ENCODE data around the gene THAP10. TPM values are rescaled to one million over a fixed set of nuclear protein-coding genes. Genes with fewer than 3 reads are reported as not detected.

THAP10 gene
- total and polyA plus RNA-seq, 2 experiments from 2014 or later: 5.7 to 8.2 TPM

DNA sequence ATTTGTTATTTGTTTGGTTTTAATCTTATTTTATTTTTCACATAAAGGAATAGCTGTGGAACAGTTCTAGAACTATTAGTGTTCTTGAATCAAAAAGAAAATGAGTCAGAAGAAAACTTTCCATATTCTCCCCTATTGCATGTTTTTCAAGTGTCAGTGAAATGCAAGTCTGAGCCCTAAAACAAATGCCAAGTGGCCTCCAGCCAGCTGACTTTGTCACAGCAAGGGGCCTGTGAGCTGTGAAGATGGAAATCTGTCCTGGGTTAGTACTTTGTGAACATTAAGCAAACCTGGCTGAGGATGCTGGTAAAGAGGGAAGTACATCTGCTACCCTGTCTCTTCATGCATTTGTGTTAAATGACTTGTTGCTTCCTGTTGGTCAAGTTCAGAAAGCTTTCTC lies 14.6 kb upstream of the THAP10 start (continued):
- TF ChIP-seq POLR2AphosphoS5 (IDR thresholded peaks at IDR 0.05; ENCODE audit: low read depth) (no peak), EZH2 (IDR thresholded peaks at IDR 0.05; ENCODE audit: low read depth, unreplicated experiment) (no peak), STAT1 (IDR thresholded peaks at IDR 0.05; ENCODE audit: unreplicated experiment) (no peak), NANOG (IDR thresholded peaks at IDR 0.05; ENCODE audit: borderline replicate concordance) (no peak), EZH2phosphoT487 (IDR thresholded peaks at IDR 0.05; ENCODE audit: unreplicated experiment) (no peak)
- TF ChIP-seq, protein P1, sequence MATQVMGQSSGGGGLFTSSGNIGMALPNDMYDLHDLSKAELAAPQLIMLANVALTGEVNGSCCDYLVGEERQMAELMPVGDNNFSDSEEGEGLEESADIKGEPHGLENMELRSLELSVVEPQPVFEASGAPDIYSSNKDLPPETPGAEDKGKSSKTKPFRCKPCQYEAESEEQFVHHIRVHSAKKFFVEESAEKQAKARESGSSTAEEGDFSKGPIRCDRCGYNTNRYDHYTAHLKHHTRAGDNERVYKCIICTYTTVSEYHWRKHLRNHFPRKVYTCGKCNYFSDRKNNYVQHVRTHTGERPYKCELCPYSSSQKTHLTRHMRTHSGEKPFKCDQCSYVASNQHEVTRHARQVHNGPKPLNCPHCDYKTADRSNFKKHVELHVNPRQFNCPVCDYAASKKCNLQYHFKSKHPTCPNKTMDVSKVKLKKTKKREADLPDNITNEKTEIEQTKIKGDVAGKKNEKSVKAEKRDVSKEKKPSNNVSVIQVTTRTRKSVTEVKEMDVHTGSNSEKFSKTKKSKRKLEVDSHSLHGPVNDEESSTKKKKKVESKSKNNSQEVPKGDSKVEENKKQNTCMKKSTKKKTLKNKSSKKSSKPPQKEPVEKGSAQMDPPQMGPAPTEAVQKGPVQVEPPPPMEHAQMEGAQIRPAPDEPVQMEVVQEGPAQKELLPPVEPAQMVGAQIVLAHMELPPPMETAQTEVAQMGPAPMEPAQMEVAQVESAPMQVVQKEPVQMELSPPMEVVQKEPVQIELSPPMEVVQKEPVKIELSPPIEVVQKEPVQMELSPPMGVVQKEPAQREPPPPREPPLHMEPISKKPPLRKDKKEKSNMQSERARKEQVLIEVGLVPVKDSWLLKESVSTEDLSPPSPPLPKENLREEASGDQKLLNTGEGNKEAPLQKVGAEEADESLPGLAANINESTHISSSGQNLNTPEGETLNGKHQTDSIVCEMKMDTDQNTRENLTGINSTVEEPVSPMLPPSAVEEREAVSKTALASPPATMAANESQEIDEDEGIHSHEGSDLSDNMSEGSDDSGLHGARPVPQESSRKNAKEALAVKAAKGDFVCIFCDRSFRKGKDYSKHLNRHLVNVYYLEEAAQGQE (IDR thresholded peaks at IDR 0.05; ENCODE audit: unreplicated experiment): no peak

DNA sequence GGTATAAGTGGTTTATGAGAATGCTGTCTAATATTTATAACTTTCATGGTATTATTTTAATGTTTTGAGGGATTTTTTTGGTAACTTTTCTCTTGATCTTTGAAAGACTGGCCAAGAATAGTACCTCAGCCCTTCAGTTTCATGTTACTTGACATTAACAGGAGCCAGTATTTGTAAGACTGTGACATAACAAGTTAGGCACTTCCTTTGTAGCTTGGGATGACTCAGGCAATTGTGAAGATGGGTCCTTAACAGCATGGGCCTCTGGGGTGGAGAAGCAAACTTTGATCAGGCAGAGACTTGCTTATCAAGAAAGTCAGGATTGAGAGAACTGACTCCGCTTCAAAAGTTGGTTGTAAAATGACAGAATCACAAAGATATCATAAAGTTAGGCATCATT lies 9.9 kb upstream of the THAP10 start:
- Mint-ChIP-seq H3K9me3 (no peaks in the 10 kb centered on the region), H3K36me3 (ENCODE audit: low read depth) (no peaks in the 10 kb centered on the region; the same call in 2 of the 3 replicates), H3K4me1 (peaks cover 4% of the 10 kb centered on the region; the same call in 2 of the 3 replicates), H3K27ac (no peak overlapping the region), H3K27me3 (ENCODE audit: insufficient read depth, low read depth, poor library complexity) (no peaks in the 10 kb centered on the region), H3K4me3 (no peak overlapping the region)
- Histone ChIP-seq H3K4me3 (no peak overlapping the region), H3K79me2 (replicated peaks; ENCODE audit: insufficient read depth) (no peaks in the 10 kb centered on the region), H3K27me3 (ENCODE audit: insufficient read depth) (no peaks in the 10 kb centered on the region), H3K9me2 (ENCODE audit: insufficient read depth) (no peaks in the 10 kb centered on the region), H3F3A (replicated peaks; ENCODE audit: low read depth) (no peaks in the 10 kb centered on the region), H3K4me2 (no peak overlapping the region), H3K36me3 (ENCODE audit: insufficient read depth) (no peaks in the 10 kb centered on the region), H2AFZ (no peak overlapping the region), H4K20me1 (replicated peaks; ENCODE audit: insufficient read depth) (no peaks in the 10 kb centered on the region), H3K27ac (ENCODE audit: low read depth) (no peak overlapping the region), H3K4me1 (ENCODE audit: insufficient read depth) (no peaks in the 10 kb centered on the region)
- DNase-seq (ENCODE audit: low spot score) (no peak), ATAC-seq (no peak)
- TF ChIP-seq, protein P2, sequence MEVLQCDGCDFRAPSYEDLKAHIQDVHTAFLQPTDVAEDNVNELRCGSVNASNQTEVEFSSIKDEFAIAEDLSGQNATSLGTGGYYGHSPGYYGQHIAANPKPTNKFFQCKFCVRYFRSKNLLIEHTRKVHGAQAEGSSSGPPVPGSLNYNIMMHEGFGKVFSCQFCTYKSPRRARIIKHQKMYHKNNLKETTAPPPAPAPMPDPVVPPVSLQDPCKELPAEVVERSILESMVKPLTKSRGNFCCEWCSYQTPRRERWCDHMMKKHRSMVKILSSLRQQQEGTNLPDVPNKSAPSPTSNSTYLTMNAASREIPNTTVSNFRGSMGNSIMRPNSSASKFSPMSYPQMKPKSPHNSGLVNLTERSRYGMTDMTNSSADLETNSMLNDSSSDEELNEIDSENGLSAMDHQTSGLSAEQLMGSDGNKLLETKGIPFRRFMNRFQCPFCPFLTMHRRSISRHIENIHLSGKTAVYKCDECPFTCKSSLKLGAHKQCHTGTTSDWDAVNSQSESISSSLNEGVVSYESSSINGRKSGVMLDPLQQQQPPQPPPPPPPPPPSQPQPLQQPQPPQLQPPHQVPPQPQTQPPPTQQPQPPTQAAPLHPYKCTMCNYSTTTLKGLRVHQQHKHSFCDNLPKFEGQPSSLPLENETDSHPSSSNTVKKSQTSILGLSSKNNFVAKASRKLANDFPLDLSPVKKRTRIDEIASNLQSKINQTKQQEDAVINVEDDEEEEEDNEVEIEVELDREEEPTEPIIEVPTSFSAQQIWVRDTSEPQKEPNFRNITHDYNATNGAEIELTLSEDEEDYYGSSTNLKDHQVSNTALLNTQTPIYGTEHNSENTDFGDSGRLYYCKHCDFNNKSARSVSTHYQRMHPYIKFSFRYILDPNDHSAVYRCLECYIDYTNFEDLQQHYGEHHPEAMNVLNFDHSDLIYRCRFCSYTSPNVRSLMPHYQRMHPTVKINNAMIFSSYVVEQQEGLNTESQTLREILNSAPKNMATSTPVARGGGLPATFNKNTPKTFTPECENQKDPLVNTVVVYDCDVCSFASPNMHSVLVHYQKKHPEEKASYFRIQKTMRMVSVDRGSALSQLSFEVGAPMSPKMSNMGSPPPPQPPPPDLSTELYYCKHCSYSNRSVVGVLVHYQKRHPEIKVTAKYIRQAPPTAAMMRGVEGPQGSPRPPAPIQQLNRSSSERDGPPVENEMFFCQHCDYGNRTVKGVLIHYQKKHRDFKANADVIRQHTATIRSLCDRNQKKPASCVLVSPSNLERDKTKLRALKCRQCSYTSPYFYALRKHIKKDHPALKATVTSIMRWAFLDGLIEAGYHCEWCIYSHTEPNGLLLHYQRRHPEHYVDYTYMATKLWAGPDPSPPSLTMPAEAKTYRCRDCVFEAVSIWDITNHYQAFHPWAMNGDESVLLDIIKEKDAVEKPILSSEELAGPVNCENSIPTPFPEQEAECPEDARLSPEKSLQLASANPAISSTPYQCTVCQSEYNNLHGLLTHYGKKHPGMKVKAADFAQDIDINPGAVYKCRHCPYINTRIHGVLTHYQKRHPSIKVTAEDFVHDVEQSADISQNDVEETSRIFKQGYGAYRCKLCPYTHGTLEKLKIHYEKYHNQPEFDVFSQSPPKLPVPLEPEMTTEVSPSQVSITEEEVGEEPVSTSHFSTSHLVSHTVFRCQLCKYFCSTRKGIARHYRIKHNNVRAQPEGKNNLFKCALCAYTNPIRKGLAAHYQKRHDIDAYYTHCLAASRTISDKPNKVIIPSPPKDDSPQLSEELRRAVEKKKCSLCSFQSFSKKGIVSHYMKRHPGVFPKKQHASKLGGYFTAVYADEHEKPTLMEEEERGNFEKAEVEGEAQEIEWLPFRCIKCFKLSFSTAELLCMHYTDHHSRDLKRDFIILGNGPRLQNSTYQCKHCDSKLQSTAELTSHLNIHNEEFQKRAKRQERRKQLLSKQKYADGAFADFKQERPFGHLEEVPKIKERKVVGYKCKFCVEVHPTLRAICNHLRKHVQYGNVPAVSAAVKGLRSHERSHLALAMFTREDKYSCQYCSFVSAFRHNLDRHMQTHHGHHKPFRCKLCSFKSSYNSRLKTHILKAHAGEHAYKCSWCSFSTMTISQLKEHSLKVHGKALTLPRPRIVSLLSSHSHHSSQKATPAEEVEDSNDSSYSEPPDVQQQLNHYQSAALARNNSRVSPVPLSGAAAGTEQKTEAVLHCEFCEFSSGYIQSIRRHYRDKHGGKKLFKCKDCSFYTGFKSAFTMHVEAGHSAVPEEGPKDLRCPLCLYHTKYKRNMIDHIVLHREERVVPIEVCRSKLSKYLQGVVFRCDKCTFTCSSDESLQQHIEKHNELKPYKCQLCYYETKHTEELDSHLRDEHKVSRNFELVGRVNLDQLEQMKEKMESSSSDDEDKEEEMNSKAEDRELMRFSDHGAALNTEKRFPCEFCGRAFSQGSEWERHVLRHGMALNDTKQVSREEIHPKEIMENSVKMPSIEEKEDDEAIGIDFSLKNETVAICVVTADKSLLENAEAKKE (CRISPR knock-in tag; IDR thresholded peaks at IDR 0.05): no peak
- TF ChIP-seq NANOG (IDR thresholded peaks at IDR 0.05; ENCODE audit: borderline replicate concordance) (no peak), JUNB (IDR thresholded peaks at IDR 0.05; ENCODE audit: unreplicated experiment) (no peak), POLR2AphosphoS5 (IDR thresholded peaks at IDR 0.05; ENCODE audit: low read depth) (no peak), CREB1 (CRISPR knock-in tag; IDR thresholded peaks at IDR 0.05; ENCODE audit: low read depth) (no peak), ZNF114 (CRISPR knock-in tag; IDR thresholded peaks at IDR 0.05) (no peak), ZNF331 (CRISPR knock-in tag; IDR thresholded peaks at IDR 0.05; ENCODE audit: low read depth) (no peak), EZH2 (IDR thresholded peaks at IDR 0.05; ENCODE audit: low read depth, unreplicated experiment) (no peak)
- TF ChIP-seq, protein P3, sequence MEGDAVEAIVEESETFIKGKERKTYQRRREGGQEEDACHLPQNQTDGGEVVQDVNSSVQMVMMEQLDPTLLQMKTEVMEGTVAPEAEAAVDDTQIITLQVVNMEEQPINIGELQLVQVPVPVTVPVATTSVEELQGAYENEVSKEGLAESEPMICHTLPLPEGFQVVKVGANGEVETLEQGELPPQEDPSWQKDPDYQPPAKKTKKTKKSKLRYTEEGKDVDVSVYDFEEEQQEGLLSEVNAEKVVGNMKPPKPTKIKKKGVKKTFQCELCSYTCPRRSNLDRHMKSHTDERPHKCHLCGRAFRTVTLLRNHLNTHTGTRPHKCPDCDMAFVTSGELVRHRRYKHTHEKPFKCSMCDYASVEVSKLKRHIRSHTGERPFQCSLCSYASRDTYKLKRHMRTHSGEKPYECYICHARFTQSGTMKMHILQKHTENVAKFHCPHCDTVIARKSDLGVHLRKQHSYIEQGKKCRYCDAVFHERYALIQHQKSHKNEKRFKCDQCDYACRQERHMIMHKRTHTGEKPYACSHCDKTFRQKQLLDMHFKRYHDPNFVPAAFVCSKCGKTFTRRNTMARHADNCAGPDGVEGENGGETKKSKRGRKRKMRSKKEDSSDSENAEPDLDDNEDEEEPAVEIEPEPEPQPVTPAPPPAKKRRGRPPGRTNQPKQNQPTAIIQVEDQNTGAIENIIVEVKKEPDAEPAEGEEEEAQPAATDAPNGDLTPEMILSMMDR (conservative IDR thresholded peaks at IDR 0.05; ENCODE audit: low read depth in 2 of 2): no peak

Data from GM23338 (cell line).